Ovary (tissue), 3 donors: ENCODE results near the gene HOXC9.

Experiments
- EP300 ChIP-seq: sonication (generic); formaldehyde crosslinking; IDR thresholded peaks from one replicate; pipeline ENCODE4 v1.6.1; 2017; ENCODE audit warnings: antibody characterized with exemption
- POLR2A ChIP-seq: fragments of 450-650 bp; IDR thresholded peaks from one replicate; pipeline ENCODE4 v1.6.1; 2017; ENCODE audit warnings: antibody characterized with exemption, mild to moderate bottlenecking, moderate library complexity
- TF ChIP-seq, protein P1 (sequence below), 3 donors: fragments of 450-650 bp in 2 of 3; fragments of 200-600 bp in 1 of 3; IDR thresholded peaks; one replicate each; pipeline versions ENCODE4 v1.5.1 to v1.8.0; 2016 to 2022; ENCODE audit warnings: antibody characterized with exemption in 3 of 3, mild to moderate bottlenecking in 1 of 3
- donor health status: DM: no; HTN: no; CAD: no.

DNA sequence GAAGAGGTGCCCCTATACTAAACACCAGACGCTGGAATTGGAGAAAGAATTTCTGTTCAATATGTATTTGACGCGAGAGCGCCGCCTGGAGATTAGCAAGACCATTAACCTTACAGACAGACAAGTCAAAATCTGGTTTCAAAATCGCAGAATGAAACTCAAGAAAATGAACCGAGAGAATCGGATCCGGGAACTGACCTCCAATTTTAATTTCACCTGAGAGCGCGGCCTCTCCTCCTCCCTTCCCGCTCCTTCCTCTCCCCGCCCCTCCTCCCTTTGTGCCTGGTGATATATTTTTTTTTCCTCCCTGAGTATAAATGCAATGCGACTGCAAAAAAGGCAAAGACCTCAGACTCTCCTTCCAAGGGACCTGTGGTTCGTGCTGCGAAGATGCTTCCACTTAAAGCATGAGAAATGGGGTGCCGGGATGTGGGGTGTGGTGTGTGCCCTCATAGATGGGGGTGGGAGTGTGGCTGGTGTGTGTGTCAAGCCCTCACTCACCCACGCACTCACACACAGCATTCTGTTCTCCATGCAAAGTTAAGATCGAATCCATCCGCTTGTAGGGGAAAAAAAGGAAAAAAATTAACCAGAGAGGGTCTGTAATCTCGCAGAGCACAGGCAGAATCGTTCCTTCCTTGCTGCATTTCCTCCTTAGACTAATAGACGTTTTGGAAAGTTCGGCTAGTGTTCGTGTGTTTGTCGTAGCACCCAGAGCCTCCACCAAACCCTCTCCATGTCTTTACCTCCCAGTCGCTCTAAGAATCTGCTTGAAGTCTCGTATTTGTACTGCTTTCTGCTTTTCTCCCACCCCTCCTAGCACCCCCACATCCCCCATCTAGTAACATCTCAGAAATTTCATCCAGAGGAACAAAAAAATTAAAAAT lies 10.5 kb upstream of the HOXC9 start:
- TF ChIP-seq, protein P1, sequence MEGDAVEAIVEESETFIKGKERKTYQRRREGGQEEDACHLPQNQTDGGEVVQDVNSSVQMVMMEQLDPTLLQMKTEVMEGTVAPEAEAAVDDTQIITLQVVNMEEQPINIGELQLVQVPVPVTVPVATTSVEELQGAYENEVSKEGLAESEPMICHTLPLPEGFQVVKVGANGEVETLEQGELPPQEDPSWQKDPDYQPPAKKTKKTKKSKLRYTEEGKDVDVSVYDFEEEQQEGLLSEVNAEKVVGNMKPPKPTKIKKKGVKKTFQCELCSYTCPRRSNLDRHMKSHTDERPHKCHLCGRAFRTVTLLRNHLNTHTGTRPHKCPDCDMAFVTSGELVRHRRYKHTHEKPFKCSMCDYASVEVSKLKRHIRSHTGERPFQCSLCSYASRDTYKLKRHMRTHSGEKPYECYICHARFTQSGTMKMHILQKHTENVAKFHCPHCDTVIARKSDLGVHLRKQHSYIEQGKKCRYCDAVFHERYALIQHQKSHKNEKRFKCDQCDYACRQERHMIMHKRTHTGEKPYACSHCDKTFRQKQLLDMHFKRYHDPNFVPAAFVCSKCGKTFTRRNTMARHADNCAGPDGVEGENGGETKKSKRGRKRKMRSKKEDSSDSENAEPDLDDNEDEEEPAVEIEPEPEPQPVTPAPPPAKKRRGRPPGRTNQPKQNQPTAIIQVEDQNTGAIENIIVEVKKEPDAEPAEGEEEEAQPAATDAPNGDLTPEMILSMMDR (IDR thresholded peaks at IDR 0.05) = no peak
- TF ChIP-seq POLR2A = no peak
- no peak for TF ChIP-seq EP300
